Adrenal gland (tissue), 5 donors: ENCODE measurements around the gene MCHR2.

Experiments
- POLR2A ChIP-seq, 2 donors: fragments of 450-650 bp; IDR thresholded peaks; one replicate each; pipeline ENCODE4 v1.6.1; 2017; ENCODE audit warnings: antibody characterized with exemption in 2 of 2, mild to moderate bottlenecking in 2 of 2, moderate library complexity in 1 of 2
- TF ChIP-seq, protein P1 (sequence below), 6 experiments: fragments of 450-650 bp in 4 of 6; fragments of 200-600 bp in 2 of 6; sonication (generic) in 1 of 6; IDR thresholded peaks; 1 replicate in 5 of 6; 2 replicates in 1 of 6; pipeline versions ENCODE4 v1.5.1 to v1.8.0; 2016 to 2021; ENCODE audit warnings: antibody characterized with exemption in 6 of 6, mild to moderate bottlenecking in 2 of 6, moderate library complexity in 1 of 6
- donor health status: DM: no; HTN: no; CAD: no.

DNA sequence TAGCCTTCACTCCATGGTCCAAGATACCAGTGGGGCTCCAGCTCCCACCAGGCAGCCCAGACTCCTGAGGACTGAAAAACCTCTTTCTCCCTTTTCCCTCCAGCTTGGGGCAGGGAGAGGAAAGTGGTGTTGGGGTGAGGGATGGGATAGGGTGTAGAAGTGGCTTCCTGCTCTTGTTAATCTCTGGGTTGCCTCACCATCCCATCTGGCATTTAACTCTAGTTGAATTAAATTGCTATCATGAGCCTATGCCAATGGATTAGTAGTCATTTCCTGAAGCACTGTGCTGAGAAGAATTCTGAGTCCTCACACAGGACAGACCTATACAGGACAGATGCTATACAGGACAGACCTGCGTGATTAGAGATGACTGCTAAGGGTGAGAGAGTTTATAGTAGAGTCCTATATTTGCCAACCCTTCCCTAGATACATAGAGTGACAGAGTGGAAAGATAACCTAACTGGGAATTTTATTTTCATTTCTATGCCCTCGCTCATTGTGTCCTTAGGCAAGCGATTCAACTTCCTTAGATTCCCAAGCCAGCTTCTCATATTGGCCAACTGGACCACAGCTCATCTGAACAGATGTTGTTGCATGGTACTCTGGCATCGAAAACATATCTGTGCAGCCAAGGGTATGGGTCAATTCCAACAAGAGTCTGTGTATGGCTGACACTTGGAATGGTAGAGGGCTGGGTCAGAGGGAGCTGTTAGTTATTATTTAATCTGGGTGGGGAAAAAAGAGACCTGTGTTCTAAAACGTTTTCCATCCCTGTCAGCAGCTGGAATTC, 42.8 kb downstream of the MCHR2 start:
- TF ChIP-seq POLR2A (IDR thresholded peaks at IDR 0.05): no peak
- TF ChIP-seq, protein P1, sequence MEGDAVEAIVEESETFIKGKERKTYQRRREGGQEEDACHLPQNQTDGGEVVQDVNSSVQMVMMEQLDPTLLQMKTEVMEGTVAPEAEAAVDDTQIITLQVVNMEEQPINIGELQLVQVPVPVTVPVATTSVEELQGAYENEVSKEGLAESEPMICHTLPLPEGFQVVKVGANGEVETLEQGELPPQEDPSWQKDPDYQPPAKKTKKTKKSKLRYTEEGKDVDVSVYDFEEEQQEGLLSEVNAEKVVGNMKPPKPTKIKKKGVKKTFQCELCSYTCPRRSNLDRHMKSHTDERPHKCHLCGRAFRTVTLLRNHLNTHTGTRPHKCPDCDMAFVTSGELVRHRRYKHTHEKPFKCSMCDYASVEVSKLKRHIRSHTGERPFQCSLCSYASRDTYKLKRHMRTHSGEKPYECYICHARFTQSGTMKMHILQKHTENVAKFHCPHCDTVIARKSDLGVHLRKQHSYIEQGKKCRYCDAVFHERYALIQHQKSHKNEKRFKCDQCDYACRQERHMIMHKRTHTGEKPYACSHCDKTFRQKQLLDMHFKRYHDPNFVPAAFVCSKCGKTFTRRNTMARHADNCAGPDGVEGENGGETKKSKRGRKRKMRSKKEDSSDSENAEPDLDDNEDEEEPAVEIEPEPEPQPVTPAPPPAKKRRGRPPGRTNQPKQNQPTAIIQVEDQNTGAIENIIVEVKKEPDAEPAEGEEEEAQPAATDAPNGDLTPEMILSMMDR (IDR thresholded peaks at IDR 0.05): no peak
